HEK293 (cell line): ENCODE results near the gene SERTAD4.

ENCODE experiments used
- CTCF ChIP-seq: fragments of 450-650 bp; formaldehyde crosslinking; IDR thresholded peaks from 2 replicates; pipeline ENCODE4 v1.5.1; 2016; ENCODE audit warnings: missing biosample characterization, missing genetic modification characterization
- GLI4 ChIP-seq: fragments of 450-650 bp; formaldehyde crosslinking; IDR thresholded peaks from 2 replicates; pipeline ENCODE4 v1.5.1; 2016; ENCODE audit warnings: missing biosample characterization, missing genetic modification characterization
- HOXA7 ChIP-seq: sonication (generic); formaldehyde crosslinking; IDR thresholded peaks from 2 replicates; pipeline ENCODE4 v1.8.1; 2022; ENCODE audit warnings: missing genetic modification reagents, borderline replicate concordance
- ZBTB7A ChIP-seq: fragments of 450-650 bp; formaldehyde crosslinking; IDR thresholded peaks from 2 replicates; pipeline ENCODE4 v1.5.1; 2016; ENCODE audit warnings: low read depth, missing biosample characterization, missing genetic modification characterization
- ZFHX2 ChIP-seq: fragments of 450-650 bp; formaldehyde crosslinking; conservative IDR thresholded peaks from 2 replicates; pipeline ENCODE4 v1.5.1; 2016; ENCODE audit warnings: missing biosample characterization, missing genetic modification characterization
- ZFP37 ChIP-seq: fragments of 450-650 bp; formaldehyde crosslinking; IDR thresholded peaks from 2 replicates; pipeline ENCODE4 v1.5.1; 2016; ENCODE audit warnings: missing biosample characterization, missing genetic modification characterization
- ZNF501 ChIP-seq: fragments of 450-650 bp; formaldehyde crosslinking; IDR thresholded peaks from 2 replicates; pipeline ENCODE4 v1.5.1; 2016; ENCODE audit warnings: missing biosample characterization, missing genetic modification characterization
- ZNF571 ChIP-seq: fragments of 450-650 bp; formaldehyde crosslinking; IDR thresholded peaks from 2 replicates; pipeline ENCODE4 v1.5.0; 2017; ENCODE audit warnings: missing biosample characterization, missing genetic modification characterization

- TF ChIP-seq ZBTB7A (no peak), CTCF (tag by site-specific recombination) (no peak), ZFHX2 (tag by site-specific recombination) (no peak), GLI4 (tag by site-specific recombination) (no peak), ZNF571 (tag by site-specific recombination) (no peak), HOXA7 (CRISPR knock-in tag) (no peak), ZFP37 (tag by site-specific recombination) (no peak), ZNF501 (tag by site-specific recombination) (no peak)
Measured at GRCh38 chr1:210214573-210215409, 17.8 kb upstream of the SERTAD4 start.
